ENCODE results near the gene PFKFB4. TPM values are rescaled to one million over a fixed set of nuclear protein-coding genes. Genes with fewer than 3 reads are reported as not detected.
"Not testable (repeated sequence)": the region's sequence is repeated elsewhere in the genome, so short reads cannot be mapped to it uniquely, and the experiment has no call there.

The PFKFB4 gene
- total and polyA plus RNA-seq, 2 experiments from 2014 or later = 8.6 to 22.9 TPM

GRCh38 chr3:48532271-48532976 is 24.2 kb downstream of the PFKFB4 start:
- ATAC-seq = no peak
- Mint-ChIP-seq H3K4me1 (no peaks in the 10 kb centered on the region), H3K36me3 (ENCODE audit: low read depth) (peaks cover 18% of the 10 kb centered on the region), H3K4me3 (no peak overlapping the region), H3K9me3 (no peaks in the 10 kb centered on the region), H3K27me3 (ENCODE audit: insufficient read depth, low read depth, poor library complexity) (peaks cover 3% of the 10 kb centered on the region), H3K27ac (no peak overlapping the region)
- Histone ChIP-seq H3K36me3 (ENCODE audit: insufficient read depth) (0 out of 2 replicates have a peak, but pooled peaks cover 3% of the 10 kb centered on the region), H3K27ac (ENCODE audit: low read depth) (no peak overlapping the region), H2AFZ (no peak overlapping the region), H3K4me3 (no peak overlapping the region), H3K4me2 (no peak overlapping the region), H3K79me2 (replicated peaks; ENCODE audit: insufficient read depth) (no peaks in the 10 kb centered on the region), H3F3A (replicated peaks; ENCODE audit: low read depth) (peaks cover 8% of the 10 kb centered on the region; the same call in 1 of the 2 replicates), H3K4me1 (ENCODE audit: insufficient read depth) (no peaks in the 10 kb centered on the region), H3K27me3 (ENCODE audit: insufficient read depth) (no peaks in the 10 kb centered on the region), H3K9me2 (ENCODE audit: insufficient read depth) (no peaks in the 10 kb centered on the region), H4K20me1 (replicated peaks; ENCODE audit: insufficient read depth) (no peaks in the 10 kb centered on the region)
- DNase-seq (ENCODE audit: low spot score) = no peak
- TF ChIP-seq ZNF331 (CRISPR knock-in tag; IDR thresholded peaks at IDR 0.05; ENCODE audit: low read depth) (no peak), REST (IDR thresholded peaks at IDR 0.05; ENCODE audit: unreplicated experiment) (no peak), STAT1 (IDR thresholded peaks at IDR 0.05; ENCODE audit: unreplicated experiment) (no peak), ETS1 (IDR thresholded peaks at IDR 0.05) (no peak)

GRCh38 chr3:48530701-48531100 is 25.9 kb downstream of the PFKFB4 start:
- H3K4me3 ChIP-seq; H3K4me1 Mint-ChIP-seq; H3F3A ChIP-seq (replicated peaks; ENCODE audit: low read depth); H3K27ac Mint-ChIP-seq; H3K4me1 ChIP-seq (ENCODE audit: insufficient read depth); H4K20me1 ChIP-seq (replicated peaks; ENCODE audit: insufficient read depth); H3K27me3 ChIP-seq (ENCODE audit: insufficient read depth); H3K27me3 Mint-ChIP-seq (ENCODE audit: insufficient read depth, low read depth, poor library complexity); DNase-seq (ENCODE audit: low spot score); H3K4me2 ChIP-seq; H3K79me2 ChIP-seq (replicated peaks; ENCODE audit: insufficient read depth); H3K27ac ChIP-seq (ENCODE audit: low read depth); H3K36me3 ChIP-seq (ENCODE audit: insufficient read depth); H3K9me3 Mint-ChIP-seq; H3K9me2 ChIP-seq (ENCODE audit: insufficient read depth); H2AFZ ChIP-seq; H3K4me3 Mint-ChIP-seq; ATAC-seq: not testable (repeated sequence)
- peaks cover 23% of the 10 kb centered on the region for H3K36me3 Mint-ChIP-seq (ENCODE audit: low read depth)

GRCh38 chr3:48528754-48529153 is 27.8 kb downstream of the PFKFB4 start:
- ATAC-seq = no peak
- no peak overlapping the region for H3K4me2 ChIP-seq
- Mint-ChIP-seq H3K27ac (no peak overlapping the region), H3K4me1 (no peaks in the 10 kb centered on the region), H3K9me3 (no peaks in the 10 kb centered on the region), H3K4me3 (no peak overlapping the region), H3K27me3 (ENCODE audit: insufficient read depth, low read depth, poor library complexity) (peaks cover 3% of the 10 kb centered on the region), H3K36me3 (ENCODE audit: low read depth) (peaks cover 16% of the 10 kb centered on the region)
- H3F3A ChIP-seq (replicated peaks; ENCODE audit: low read depth) = peaks cover 4% of the 10 kb centered on the region; the same call in 1 of the 2 replicates
- H2AFZ ChIP-seq = no peak overlapping the region
- 0 out of 2 replicates have a peak, but pooled peaks cover 3% of the 10 kb centered on the region for H3K36me3 ChIP-seq (ENCODE audit: insufficient read depth)
- H3K9me2 ChIP-seq (ENCODE audit: insufficient read depth) = no peaks in the 10 kb centered on the region
- no peak overlapping the region for H3K4me3 ChIP-seq
- TF ChIP-seq CTCF (conservative IDR thresholded peaks at IDR 0.05; ENCODE audit: low read depth in 2 of 2) (no peak), ZNF331 (CRISPR knock-in tag; IDR thresholded peaks at IDR 0.05; ENCODE audit: low read depth) (no peak), NANOG (IDR thresholded peaks at IDR 0.05; ENCODE audit: borderline replicate concordance) (no peak), STAT1 (IDR thresholded peaks at IDR 0.05; ENCODE audit: unreplicated experiment) (no peak), EZH2 (IDR thresholded peaks at IDR 0.05; ENCODE audit: low read depth, unreplicated experiment) (no peak), POLR2AphosphoS5 (IDR thresholded peaks at IDR 0.05; ENCODE audit: low read depth) (no peak), ZNF114 (CRISPR knock-in tag; IDR thresholded peaks at IDR 0.05) (no peak), ETS1 (IDR thresholded peaks at IDR 0.05) (no peak), CREB1 (CRISPR knock-in tag; IDR thresholded peaks at IDR 0.05; ENCODE audit: low read depth) (no peak)
- H3K4me1 ChIP-seq (ENCODE audit: insufficient read depth) = no peaks in the 10 kb centered on the region
- no peaks in the 10 kb centered on the region for H3K27me3 ChIP-seq (ENCODE audit: insufficient read depth)
- H3K27ac ChIP-seq (ENCODE audit: low read depth) = no peak overlapping the region
- no peaks in the 10 kb centered on the region for H4K20me1 ChIP-seq (replicated peaks; ENCODE audit: insufficient read depth)
- DNase-seq (ENCODE audit: low spot score) = no peak
- H3K79me2 ChIP-seq (replicated peaks; ENCODE audit: insufficient read depth) = no peaks in the 10 kb centered on the region
